Tongue (tissue), 2 donors: Measurements from ENCODE around the gene ZBTB8B. TPM values are rescaled to one million over a fixed set of nuclear protein-coding genes. Genes with fewer than 3 reads are reported as not detected.
"Not testable (repeated sequence)": the region's sequence is repeated elsewhere in the genome, so short reads cannot be mapped to it uniquely, and the experiment has no call there.

Experiments used
- DNase-seq: peaks from one replicate; pipeline ENCODE4 v3.0.0-alpha.2; 2015
- total RNA-seq: library from RNA; depleted of rRNA; stranded (reverse); fragments of >200 nt; gene quantifications from one replicate; pipeline ENCODE4 v1.2.3, GENCODE V29; 2014

Gene ZBTB8B
- total RNA-seq, 1 donor from 2014 or later = under 0.01 TPM

- DNase-seq = no peak
Measured at GRCh38 chr1:32470991-32471694, 6.3 kb downstream of the ZBTB8B start.

- no peak for DNase-seq
Measured at GRCh38 chr1:32471695-32472362, 7.0 kb downstream of the ZBTB8B start.

DNA sequence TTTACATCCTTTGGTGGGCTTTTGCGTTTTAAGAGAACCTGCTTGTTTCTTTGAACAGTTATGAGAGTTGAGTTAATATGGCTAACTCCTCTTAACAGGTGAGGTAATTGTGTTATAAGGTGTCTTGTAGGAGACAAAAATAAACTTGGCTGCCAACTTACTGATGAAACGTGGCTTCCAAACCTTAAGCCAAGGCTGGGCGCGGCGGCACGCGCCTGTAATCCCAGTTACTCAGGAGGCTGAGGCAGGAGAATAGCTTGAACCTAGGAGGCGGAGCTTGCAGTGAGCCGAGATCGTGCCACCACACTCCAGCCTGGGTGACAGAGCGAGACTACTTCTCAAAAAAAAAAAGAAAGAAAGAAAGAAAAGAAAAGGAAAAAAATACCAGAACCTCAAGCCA, 8.1 kb downstream of the ZBTB8B start:
- DNase-seq = not testable (repeated sequence)

DNA sequence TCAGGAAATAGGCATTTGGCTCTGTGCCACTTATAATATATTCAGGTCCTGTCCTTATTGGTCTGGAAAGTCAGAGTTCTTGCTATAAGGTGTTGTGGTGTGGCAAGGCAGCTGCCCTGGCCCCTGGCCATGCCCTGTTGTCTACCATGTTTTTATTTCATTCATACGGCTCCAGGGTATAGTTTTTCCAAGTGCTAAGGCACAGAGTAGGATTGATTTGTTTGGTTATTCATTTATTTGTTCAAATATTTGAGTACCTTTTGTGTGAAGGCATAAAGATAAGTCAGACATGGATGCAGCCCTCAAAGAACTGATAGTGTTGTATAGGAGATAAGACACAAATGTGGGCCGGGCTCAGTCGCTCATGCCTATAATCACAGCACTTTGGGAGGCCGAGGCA, 10.1 kb downstream of the ZBTB8B start:
- no peak for DNase-seq

GRCh38 chr1:32480003-32480402, 15.1 kb downstream of the ZBTB8B start:
- no peak for DNase-seq

GRCh38 chr1:32480761-32481160, 15.9 kb downstream of the ZBTB8B start:
- DNase-seq = no peak

- DNase-seq = not testable (repeated sequence)
Measured at GRCh38 chr1:32481788-32482187, 16.9 kb downstream of the ZBTB8B start.

DNA sequence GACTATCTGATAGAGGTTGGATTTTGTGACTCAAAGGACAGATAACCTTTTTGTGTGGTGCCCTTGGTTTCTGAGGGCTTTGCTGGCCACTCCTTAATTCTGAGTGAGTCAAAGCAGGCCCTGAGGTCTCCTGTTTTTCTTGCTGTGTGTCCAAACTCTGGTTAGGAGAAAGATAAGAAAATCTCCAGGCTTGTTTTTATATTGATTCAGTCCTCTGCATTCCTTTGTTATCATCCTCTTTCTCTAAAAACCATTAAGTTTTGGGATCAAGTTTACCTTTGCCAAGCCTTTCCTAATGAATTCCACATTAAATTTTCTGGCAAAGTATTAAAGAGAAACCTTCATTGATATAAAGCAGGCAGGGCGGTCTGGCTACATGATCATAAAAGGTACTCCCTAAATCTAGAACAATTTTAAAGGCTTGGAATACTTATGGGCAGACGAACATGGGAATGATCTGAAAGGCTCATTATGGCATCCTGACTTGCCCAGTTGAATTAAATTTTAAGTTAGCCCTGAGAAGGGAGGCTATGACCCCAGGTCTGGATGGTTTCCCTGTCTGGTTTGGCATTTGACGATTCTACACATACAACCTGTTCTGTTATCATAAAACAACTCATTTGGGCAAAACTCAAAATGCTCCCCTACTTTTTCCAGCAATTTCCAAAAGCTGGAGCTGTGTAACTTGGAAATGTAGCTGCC, 20.8 kb downstream of the ZBTB8B start:
- DNase-seq = no peak

DNA sequence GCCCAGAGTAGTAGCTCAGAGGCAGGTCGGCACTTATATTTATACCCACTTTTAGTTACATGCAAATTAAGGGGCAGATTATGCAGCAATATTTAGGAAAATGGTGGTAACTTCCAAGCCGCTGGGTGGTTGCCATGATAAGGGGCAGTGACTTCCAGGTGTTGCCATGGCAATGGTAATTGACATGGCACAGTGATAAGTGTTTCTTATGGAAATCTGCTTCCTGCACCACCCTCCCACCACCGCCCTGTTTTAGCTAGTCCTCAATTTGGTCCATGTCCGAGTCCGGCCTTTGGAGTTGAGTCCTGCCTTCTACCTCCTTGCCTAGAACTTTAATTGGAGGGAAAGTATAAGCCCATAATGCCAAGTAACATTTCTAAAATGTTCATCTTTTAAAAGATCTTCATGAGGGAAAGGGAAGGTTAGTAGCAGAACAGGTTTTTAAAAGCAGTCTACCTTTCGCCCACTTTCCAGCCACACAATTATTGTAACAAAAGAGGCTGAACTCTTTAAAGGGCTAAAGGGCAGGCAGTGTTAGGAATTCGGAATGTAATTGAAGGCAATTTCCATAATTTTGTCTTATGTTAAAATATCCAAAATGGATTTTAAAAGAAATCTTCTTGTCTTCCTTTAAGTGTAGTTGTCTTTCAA, 21.7 kb downstream of the ZBTB8B start:
- DNase-seq = no peak

DNA sequence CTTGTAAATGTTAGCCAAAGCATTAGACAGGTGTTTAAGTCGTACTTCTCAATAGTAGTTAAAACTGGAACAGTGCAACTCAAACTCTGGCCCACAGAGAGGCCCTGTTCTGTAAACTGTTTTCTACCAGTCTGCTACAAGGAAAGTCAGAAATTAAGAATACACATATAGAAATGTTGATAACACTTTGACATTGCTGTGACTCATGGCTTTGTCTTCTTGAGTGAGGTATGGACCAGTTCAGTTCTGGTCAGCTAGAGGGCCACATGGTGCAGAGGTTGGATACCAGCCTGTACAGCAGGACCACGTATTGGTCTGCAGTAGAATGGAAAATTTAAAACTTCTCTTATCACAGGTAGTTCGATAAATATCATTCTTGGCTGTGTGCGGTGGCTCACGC, 22.3 kb downstream of the ZBTB8B start:
- DNase-seq = no peak

DNA sequence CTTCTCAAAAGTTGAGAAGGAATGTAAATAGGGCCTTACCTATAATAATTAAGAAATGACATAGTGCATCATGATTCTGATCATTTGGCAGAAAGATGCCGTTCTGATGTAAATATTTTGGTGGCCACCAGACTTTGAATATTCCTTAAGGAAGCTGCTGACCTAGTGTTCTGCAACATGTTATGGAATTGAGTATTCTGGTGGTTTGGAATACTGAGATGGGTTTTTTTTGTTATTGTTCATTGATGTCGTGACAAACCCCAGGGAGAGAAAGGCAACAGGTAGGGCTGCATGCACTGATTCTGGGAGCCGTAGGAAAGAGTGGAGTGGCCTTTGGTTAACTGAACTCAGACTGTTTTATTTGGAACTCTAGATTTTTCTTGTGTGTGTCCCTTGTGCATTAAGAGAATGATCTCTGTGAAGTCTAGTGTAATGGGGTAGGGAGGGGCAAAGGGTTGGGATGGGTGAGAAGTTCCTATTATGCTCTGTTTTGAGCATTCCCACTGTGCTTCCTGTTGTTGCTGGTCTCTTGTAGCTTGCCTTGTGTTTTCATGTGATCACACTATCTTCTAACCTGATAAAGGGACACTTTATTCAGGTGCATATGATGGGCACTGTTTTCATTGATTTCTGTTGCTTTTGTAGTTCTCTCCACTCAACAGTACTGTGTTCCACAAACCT, 25.0 kb downstream of the ZBTB8B start:
- no peak for DNase-seq

GRCh38 chr1:32491386-32491785, 26.5 kb downstream of the ZBTB8B start:
- peak; percentile 16 for DNase-seq

- peak; percentile 13 for DNase-seq
Measured at GRCh38 chr1:32494196-32494595, 29.3 kb downstream of the ZBTB8B start.

- DNase-seq = no peak
Measured at GRCh38 chr1:32494711-32495337, 30.0 kb downstream of the ZBTB8B start.

GRCh38 chr1:32496127-32496526, 31.3 kb downstream of the ZBTB8B start:
- peak; percentile 68 for DNase-seq

GRCh38 chr1:32498751-32499150, 33.9 kb downstream of the ZBTB8B start:
- no peak for DNase-seq

DNA sequence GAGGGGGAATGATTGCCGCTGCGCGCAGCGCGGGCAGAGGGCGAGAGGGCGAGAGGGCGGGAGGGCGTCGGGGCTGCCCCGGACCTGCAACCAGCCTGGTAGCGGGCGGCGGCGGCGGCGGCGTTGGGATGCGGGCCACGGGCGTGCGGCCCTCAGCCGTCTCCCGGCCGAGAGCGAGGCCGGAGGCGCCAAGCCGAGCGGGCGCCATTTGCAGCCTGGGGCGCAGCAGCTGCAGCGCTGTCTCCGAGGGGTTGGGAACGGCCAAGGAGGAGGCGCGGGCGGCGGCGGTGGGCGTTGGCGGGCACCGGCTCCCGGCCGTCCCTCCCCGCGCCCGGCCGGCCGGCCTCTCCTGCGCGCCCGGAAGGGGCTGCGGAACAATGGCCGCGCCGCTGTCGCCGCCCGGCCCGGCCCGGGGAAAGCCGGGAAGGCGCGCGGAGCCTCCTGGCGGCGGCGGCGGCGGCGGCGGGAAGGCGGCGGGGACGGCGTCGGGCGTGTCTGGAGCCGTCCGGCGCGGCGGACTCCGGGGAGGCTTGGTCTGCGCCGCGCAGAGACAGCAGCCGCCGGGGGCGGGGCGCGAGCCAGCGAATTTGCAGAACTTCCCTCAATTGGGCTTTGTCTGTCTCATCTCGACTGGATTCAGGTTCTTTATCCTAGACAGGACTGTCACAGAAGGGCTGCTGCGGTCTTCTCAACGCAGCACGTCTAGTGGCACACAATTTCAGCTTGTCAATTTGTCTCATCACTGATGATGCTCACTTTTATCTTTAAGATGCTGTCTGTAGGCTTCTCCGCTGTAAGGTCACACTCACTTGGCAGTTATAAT, 35.7 kb downstream of the ZBTB8B start:
- peak; percentile 82 for DNase-seq

GRCh38 chr1:32501865-32502264, 37.0 kb downstream of the ZBTB8B start:
- peak; percentile 43 for DNase-seq

DNA sequence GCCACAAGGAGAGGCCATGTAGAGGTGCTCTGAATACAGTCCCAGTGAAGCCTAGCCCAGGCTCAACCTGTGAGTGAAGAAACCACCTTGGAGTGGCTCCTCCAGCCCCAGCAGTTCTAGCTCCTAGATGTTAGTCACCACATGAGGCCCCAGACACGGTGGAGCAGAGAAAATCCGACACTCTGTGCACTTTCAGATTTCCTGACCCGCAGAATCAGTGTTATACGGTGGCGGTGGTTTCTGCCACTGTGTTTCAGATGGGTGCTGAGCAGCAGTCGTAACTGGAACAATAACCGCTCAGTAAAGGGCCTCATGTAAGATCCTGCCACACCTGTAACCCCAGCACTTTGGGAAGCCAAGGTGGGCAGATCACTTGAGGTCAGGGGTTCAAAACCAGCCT, 38.3 kb downstream of the ZBTB8B start:
- no peak for DNase-seq

- no peak for DNase-seq
Measured at GRCh38 chr1:32507021-32507420, 42.1 kb downstream of the ZBTB8B start.

DNA sequence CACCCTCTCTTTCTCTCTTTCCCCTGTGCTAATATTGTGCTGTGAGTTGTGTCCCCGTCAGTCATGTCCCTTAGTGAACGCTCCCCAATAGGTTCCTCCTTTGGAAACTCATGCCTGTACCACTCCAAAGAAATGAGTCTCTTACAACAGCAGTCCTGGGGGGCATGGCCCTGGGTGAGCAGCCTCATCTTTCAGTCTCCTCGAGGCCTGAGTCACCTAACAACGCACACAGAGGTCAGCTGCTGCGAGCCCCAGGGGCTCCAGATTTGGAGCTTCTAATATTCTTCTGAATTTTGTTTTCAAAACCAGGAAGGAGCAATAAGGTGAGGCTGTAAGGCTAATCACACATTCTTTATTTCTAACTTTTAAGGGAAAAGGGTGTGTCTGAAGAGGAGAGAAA, 43.9 kb downstream of the ZBTB8B start:
- no peak for DNase-seq
